Epithelial cell of esophagus (primary cell): Measurements from ENCODE around the gene POLA2.

ENCODE experiments used
- DNase-seq: peaks from one replicate; pipeline ENCODE4 v3.0.0; 2010; ENCODE audit warnings: low read depth
- H3K4me3 ChIP-seq: 2 replicates; pipeline ENCODE4 v1.5.1; 2011; ENCODE audit warnings: mild to moderate bottlenecking, low read length, control low read depth
- CTCF ChIP-seq: IDR thresholded peaks from 2 replicates; pipeline ENCODE4 v1.5.1; 2011; ENCODE audit warnings: low read depth, mild to moderate bottlenecking, low read length, control low read depth, inconsistent platforms; ENCODE audit not compliant: insufficient read depth; ENCODE audit errors: missing control alignments

The POLA2 gene

GRCh38 chr11:65309006-65309405, 47.2 kb downstream of the POLA2 start:
- DNase-seq = no peak
- no peak for TF ChIP-seq CTCF
- no peak overlapping the region for H3K4me3 ChIP-seq

- DNase-seq = no peak
- no peak overlapping the region for H3K4me3 ChIP-seq
- no peak for TF ChIP-seq CTCF
These were observed 48.5 kb downstream of the POLA2 start for GRCh38 chr11:65310215-65310614.

GRCh38 chr11:65310736-65311135, 49.0 kb downstream of the POLA2 start:
- no peak for TF ChIP-seq CTCF
- no peak overlapping the region for H3K4me3 ChIP-seq
- no peak for DNase-seq

GRCh38 chr11:65311170-65311678, 49.5 kb downstream of the POLA2 start:
- no peak for TF ChIP-seq CTCF
- H3K4me3 ChIP-seq = no peak overlapping the region
- DNase-seq = peak; percentile 34

- TF ChIP-seq CTCF = no peak
- peak within 1 kb of the TSS; percentile 66 for H3K4me3 ChIP-seq
These were observed 52.9 kb downstream of the POLA2 start, which contains the start of gene CDC42EP2 for GRCh38 chr11:65314501-65315203. Gene CDC42EP2 (plus strand): TSS chr11:65314866. CDS start chr11:65320899, 6,033 bp downstream.

GRCh38 chr11:65315204-65315865, 53.6 kb downstream of the POLA2 start:
- peak; percentile 67 for DNase-seq
- H3K4me3 ChIP-seq = peak overlapping the region; percentile 66
- TF ChIP-seq CTCF = peak; percentile 68

More at GRCh38 chr11:65314501-65315203, 52.9 kb downstream of the POLA2 start, which contains the start of gene CDC42EP2:
- peak; percentile 82 for DNase-seq
